Glomerular visceral epithelial cell (primary cell): ENCODE results near the gene TNNT1.
"Not testable (repeated sequence)": the region's sequence is repeated elsewhere in the genome, so short reads cannot be mapped to it uniquely, and the experiment has no call there.

ENCODE experiments used
- DNase-seq: peaks from one replicate; pipeline ENCODE4 v3.0.0-alpha.2; 2016; ENCODE audit errors: extremely low spot score

The TNNT1 gene

DNA sequence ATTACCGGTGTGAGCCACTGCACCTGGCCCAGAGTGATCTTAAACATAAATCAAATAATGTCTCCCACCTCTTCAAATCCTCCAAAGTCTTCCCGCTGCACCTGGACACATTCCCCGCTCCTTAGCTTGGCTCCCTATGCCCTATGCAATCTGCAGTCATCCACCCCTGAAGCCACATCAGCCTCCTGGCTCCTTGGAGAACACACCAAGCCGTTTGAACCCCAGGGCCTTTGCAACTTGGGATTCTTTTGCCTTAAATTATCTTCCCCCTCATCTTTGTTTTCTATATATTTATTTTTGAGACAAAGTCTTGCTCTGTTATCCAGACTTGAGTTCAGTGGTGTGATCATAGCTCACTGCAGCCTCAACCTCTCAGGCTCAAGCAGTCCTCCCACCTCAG lies 20.1 kb upstream of the TNNT1 start:
- DNase-seq = no peak

- peak; percentile 98 for DNase-seq
Measured at GRCh38 chr19:55166530-55167268, 17.7 kb upstream of the TNNT1 start, which contains the start of gene DNAAF3. DNAAF3 (minus strand) TSS chr19:55166613; CDS start chr19:55166413, 200 bp downstream.

DNA sequence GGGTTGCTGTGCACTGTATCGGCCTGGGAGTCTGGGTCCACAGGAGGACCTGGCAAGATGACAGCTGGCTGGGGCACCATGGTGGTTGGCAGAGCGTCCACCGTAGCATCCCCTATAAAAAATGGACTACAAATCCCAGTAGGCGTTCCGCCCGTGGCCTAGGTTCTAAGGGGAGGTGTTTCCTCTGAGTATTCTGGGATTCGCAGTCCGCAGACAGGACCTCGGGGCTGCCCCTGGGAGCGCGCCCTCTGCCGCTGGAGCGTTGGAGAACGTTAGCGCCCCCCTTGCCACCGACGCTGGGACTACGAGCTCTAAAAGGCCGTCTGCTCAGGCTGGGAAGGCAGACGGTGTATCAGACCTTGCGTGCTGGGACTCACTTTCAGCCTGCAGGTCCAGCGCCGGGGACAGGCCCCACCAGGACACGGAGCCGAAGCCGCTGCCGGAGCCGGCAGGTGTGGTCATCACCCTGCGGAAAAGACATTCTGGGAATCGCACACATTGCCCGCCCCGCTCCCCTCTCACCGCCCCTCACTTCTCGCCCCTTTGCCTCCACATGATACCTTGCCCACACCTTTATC lies 17.0 kb upstream of the TNNT1 start:
- DNase-seq = peak; percentile 78

DNA sequence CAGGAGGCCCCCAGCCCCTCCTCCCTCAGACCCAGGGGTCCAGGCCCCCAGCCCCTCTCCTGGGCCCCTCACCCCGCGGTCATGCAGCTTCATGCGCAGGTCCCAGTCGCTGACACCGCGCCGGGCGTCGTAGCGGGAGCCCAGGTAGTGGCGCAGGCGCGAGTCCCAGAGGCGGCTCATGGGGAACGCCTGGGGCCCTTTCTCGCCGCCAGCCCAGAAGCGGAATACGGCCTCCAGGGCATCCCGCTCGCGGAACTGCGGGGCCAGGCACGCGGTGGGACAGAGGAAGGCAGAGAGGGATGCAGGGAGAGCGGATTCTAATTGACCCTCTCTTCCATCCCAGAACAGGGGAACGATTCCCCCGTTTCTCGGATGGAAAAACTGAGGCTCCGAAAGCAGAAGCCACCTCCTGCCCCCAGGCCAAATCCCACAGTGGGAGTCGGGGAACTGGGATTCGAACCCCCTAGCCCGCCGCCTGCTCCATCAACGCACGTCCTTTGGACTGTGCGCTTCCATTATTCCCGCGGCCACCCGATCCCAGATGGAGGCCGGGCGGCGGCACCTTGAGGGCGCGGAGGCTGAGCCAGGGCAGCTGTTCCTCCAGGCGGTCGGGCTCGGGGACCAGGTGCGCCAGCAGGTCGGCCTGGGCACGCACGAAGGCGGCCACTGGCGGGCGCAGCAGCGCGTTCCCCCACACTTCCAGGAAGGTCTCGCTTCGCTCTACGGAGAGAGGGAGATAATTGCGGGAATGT lies 12.7 kb upstream of the TNNT1 start:
- DNase-seq = no peak

DNA sequence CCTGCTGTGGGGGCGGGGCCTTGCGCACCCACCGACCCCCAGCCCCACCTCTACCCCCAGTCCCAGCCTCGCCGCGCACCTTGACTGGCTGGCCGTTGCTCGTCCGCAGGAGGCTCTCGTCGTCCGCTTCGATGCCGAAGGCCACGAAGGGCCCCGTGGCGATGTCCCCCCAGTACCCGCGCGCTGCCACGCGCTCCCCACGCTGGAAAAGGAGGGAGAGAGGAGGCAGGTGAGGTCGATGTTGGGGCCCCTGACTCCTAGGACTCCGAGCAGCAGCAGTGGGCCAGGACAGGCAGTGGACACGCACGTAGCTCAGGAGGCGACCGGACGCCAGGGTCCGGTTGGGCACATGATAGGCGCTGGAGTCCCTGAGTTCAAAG lies 12.0 kb upstream of the TNNT1 start:
- DNase-seq = no peak

GRCh38 chr19:55160128-55160985 lies 11.4 kb upstream of the TNNT1 start:
- DNase-seq = peak; percentile 90

GRCh38 chr19:55158848-55159749 lies 10.1 kb upstream of the TNNT1 start:
- DNase-seq = no peak

DNA sequence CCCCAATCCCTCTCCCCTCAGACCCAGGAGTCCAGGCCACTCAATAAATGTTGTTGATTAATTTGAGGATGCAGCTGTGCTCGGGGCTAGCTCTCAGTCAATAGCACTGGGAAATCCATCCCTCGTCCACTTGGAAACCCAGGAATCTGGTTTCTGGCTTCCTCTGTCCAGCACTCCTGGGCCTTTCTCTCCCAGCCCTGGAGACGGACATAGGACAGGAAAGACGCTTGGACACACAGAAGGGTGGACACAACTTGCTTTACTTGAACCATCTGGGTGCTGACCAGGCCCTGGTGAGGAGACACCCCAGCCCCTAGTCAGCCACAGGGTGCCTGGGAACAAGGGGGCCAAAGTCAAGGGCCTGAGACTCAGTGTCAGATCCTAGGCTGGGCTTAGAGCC lies 9.4 kb upstream of the TNNT1 start:
- no peak for DNase-seq

GRCh38 chr19:55157064-55157908 lies 8.3 kb upstream of the TNNT1 start, which contains the start of gene TNNI3:
TNNI3 (minus strand) TSS chr19:55157732; CDS start chr19:55157589, 143 bp downstream.
- no peak for DNase-seq

- peak; percentile 46 for DNase-seq
Measured at GRCh38 chr19:55156202-55157063, 7.4 kb upstream of the TNNT1 start.

DNA sequence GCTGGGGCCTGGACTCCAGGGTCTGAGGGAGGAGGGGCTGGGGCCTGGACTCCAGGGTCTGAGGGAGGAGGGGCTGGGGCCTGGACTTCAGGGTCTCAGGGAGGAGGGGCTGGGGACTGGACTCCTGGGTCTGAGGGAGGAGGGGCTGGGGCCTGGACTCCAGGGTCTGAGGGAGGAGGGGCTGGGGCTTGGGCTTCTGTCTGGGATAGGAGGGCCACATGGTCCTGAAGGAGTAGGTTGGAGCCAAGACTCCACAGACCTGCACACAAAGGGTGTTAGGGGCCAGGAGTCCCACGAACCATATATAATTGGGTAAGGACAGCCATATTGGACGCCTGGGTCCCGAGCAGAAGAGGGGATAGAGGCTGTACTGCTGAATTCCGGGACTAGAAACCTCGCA lies 6.8 kb upstream of the TNNT1 start:
- not testable (repeated sequence) for DNase-seq

DNA sequence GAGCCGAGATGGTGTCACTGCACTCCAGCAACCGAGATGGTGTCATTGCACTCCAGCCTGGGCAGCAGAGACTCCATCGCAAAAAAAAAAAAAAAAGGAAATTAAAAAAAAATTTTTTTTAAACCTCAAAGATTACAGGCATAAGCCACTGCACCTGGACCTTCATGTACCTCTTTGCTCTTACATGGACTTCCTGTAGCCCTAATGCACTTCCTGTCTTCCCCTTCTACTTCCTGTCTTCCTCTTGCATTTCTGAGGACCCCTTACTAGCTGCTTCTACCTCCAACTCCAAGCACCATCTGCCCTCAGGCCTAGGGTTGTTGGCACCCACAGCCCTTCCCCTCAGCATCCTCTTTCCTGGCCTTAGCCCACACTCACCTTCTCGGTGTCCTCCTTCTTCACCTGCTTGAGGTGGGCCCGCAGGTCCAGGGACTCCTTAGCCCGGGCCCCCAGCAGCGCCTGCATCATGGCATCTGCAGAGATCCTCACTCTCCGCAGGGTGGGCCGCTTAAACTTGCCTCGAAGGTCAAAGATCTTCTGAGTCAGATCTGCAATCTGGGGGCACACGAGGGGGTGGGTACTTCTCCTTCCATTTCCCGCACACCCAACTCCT lies 4.8 kb upstream of the TNNT1 start:
- DNase-seq = no peak

DNA sequence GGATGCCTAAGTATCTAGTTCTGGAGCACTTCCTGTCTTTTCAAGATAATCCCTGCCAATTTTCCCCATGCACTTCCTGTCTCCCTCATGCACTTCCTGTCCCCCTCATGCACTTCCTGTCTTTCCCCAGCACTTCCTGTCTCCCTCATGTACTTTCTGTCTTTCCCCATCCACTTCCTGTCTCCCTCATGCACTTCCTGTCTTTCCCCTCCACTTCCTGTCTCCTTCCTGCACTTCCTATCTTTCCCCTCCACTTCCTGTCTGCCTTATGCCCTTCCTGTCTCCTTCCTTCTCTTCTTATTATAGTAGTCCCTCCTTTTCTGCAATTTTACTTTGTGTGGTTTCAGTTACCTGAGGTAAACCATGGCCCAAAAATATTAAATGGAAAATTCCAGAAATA lies 3.0 kb upstream of the TNNT1 start:
- no peak for DNase-seq

DNA sequence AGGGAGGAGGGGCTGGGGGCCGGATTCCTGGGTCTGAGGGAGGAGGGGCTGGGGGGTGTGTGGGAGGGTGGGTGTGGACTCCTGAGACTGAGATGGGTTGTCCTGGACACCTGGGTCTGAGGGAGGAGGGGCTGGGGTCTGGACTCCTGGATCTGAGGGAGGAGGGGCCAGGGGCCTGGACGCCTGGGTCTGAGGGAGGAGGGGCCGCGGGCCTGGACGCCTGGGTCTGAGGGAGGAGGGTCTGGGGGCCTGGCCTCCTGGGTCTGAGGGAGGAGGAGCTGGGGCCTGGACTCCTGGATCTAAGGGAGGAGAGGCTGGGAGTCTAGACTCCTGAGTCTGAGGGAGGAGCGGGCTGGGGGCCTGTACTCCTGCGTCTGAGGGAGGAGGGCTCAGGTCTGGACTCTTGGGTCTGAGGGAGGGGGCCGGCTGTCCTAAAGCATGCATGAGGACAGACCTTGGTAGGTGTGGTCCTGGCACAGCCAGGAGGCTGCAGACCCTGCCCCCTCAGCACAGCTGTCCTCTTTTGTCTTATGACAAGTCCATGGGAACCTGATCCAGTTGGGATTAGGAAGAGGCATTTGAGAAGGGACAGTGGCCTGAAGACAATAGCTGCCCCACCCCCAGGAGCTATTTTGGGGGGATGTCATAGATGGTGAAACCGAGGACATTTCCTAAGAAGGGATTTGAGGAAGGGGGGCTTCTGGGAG lies 1.3 kb downstream of the TNNT1 start:
- DNase-seq = no peak

- peak; percentile 42 for DNase-seq
Measured at GRCh38 chr19:55146705-55147273, 2.2 kb downstream of the TNNT1 start.

- peak; percentile 45 for DNase-seq
Measured at GRCh38 chr19:55146078-55146704, 2.8 kb downstream of the TNNT1 start.

DNA sequence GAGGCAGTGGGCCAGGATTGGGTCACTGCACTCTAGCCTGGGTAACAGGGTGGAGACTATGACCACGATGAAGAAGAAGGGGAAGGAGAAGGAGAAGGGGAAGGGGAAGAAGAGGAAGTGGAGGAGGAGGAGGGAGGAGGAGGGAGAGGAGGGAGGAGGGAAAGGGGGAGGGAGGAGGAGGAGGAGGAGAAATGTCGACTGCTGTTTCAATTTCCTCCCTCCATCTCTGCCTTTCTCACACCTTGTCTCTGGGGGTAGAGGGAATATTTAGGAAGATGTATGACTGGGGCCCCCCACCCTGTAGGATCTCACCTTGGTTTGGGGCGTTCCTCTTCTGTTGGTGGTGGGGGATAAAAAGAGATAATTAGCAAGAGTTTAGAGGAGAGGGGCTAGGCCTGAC lies 3.8 kb downstream of the TNNT1 start:
- DNase-seq = no peak
